ENCODE data around the gene GTPBP2. TPM values are rescaled to one million over a fixed set of nuclear protein-coding genes. Genes with fewer than 3 reads are reported as not detected.

Gene GTPBP2
- total RNA-seq, 1 experiment from 2014 or later, result 72.2 TPM

GRCh38 chr6:43575105-43575771 is 53.8 kb downstream of the GTPBP2 start:
- H3K4me3 Mint-ChIP-seq, result peak overlapping the region; percentile 95 to 99
- DNase-seq, result peak; percentile 48
- Histone ChIP-seq H3K56ac (ENCODE audit: insufficient read length, low read depth, low read length) (no peak overlapping the region), H2AFZ (ENCODE audit: low read length) (no peak overlapping the region), H2BK12ac (ENCODE audit: insufficient read length, low read depth, low read length) (no peak overlapping the region), H3K9me3 (ENCODE audit: control insufficient read depth, low read depth, low read length) (no peaks in the 10 kb centered on the region), H2BK15ac (ENCODE audit: low read depth, low read length) (no peak overlapping the region), H3K14ac (ENCODE audit: insufficient read depth, low read length) (no peak overlapping the region), H4K5ac (ENCODE audit: insufficient read length, low read depth, low read length) (no peak overlapping the region), H3K27ac (ENCODE audit: insufficient read length, low read depth, low read length) (no peak overlapping the region), H4K91ac (ENCODE audit: insufficient read length, low read depth, low read length) (no peak overlapping the region), H3K23me2 (ENCODE audit: insufficient read length, low read depth, low read length, poor library complexity, severe bottlenecking) (peaks cover 7% of the 10 kb centered on the region), H2BK120ac (ENCODE audit: low read depth, low read length, poor library complexity, severe bottlenecking) (no peak overlapping the region), H4K8ac (replicated peaks; ENCODE audit: insufficient read length, low read depth, low read length) (no peak overlapping the region), H2BK20ac (ENCODE audit: low read depth, low read length, poor library complexity, severe bottlenecking) (no peak overlapping the region), H3K4ac (ENCODE audit: low read depth, low read length) (no peak overlapping the region), H3K4me1 (ENCODE audit: insufficient read depth, low read length) (no peaks in the 10 kb centered on the region), H3K79me1 (ENCODE audit: insufficient read depth, low read depth, low read length, poor library complexity, severe bottlenecking) (peaks cover 4% of the 10 kb centered on the region), H4K20me1 (ENCODE audit: control insufficient read depth, insufficient read depth, insufficient read length) (no peaks in the 10 kb centered on the region), H3K23ac (ENCODE audit: insufficient read length, low read depth, low read length) (no peak overlapping the region), H2BK5ac (ENCODE audit: insufficient read length, low read length) (no peak overlapping the region), H3K79me2 (ENCODE audit: insufficient read depth, low read length) (peaks cover 11% of the 10 kb centered on the region; the same call in 1 of the 2 replicates), H3T11ph (ENCODE audit: low read length) (no peak overlapping the region), H3K9ac (ENCODE audit: extremely low read depth, insufficient read length, low read length) (peak overlapping the region; percentile 54), H3K27me3 (ENCODE audit: insufficient read depth, low read length) (no peaks in the 10 kb centered on the region), H3K4me2 (ENCODE audit: insufficient read depth, insufficient read length, low read length) (peak overlapping the region; percentile 99), H2AK5ac (ENCODE audit: insufficient read length, low read length) (no peak overlapping the region), H3K18ac (ENCODE audit: insufficient read length, low read depth, low read length) (no peak overlapping the region)
- peak overlapping the region; percentile 7 to 98 (median 76); a peak in 5 of 7 replicates for H3K27ac Mint-ChIP-seq
- WGBS (ENCODE audit: extremely low coverage, insufficient read length, low lambda C conversion rate), result no CpG with 5 or more reads among the region's 38 CpGs
- TF ChIP-seq CTCF (conservative IDR thresholded peaks at IDR 0.05), result no peak
- peaks cover 18% of the 10 kb centered on the region in 2 experiments for H3K4me1 Mint-ChIP-seq
- no peaks in the 10 kb centered on the region for H3K27me3 Mint-ChIP-seq (ENCODE audit: low read depth)
- H3K9me3 Mint-ChIP-seq, result peaks cover 0 to 3% of the 10 kb centered on the region in 2 experiments; a peak in 3 of 5 replicates
- H3K36me3 Mint-ChIP-seq (ENCODE audit: insufficient read depth in 1 of 3, low read depth in 3 of 3), result peaks cover 14 to 48% (median 33%) of the 10 kb centered on the region in 3 experiments; a peak in 6 of 7 replicates
